Esophagus (tissue), 2 donors: Measurements from ENCODE around the gene DIP2A. TPM values are rescaled to one million over a fixed set of nuclear protein-coding genes. Genes with fewer than 3 reads are reported as not detected.
A peak's percentile ranks its signal among the peaks of the same experiment; 100 is the strongest.

Source experiments
- H3K27ac ChIP-seq, 2 donors: one replicate each; pipeline ENCODE4 v1.5.1; 2013; ENCODE audit warnings: low read depth in 2 of 2, mild to moderate bottlenecking in 2 of 2, inconsistent platforms in 1 of 2, low read length in 1 of 2, moderate library complexity in 1 of 2
- H3K27me3 ChIP-seq, 2 donors: one replicate each; pipeline ENCODE4 v1.6.1; 2013; ENCODE audit warnings: low read length in 2 of 2, control low read depth in 1 of 2, mild to moderate bottlenecking in 1 of 2; ENCODE audit not compliant: insufficient read depth in 2 of 2, control insufficient read depth in 1 of 2
- H3K36me3 ChIP-seq, 2 donors: one replicate each; pipeline ENCODE4 v1.6.1; 2013; ENCODE audit warnings: low read length in 1 of 2; ENCODE audit not compliant: control insufficient read depth in 2 of 2, insufficient read depth in 2 of 2
- H3K4me1 ChIP-seq, 2 donors: one replicate each; pipeline ENCODE4 v1.6.1; 2013; ENCODE audit warnings: low read length in 1 of 2; ENCODE audit not compliant: control insufficient read depth in 2 of 2, insufficient read depth in 2 of 2
- H3K4me3 ChIP-seq, 2 donors: one replicate each; pipeline ENCODE4 v1.5.1; 2013; ENCODE audit warnings: low read length in 2 of 2, mild to moderate bottlenecking in 2 of 2, low read depth in 1 of 2, moderate library complexity in 1 of 2
- H3K9me3 ChIP-seq, 2 donors: one replicate each; pipeline ENCODE4 v1.6.1; 2013; ENCODE audit warnings: mild to moderate bottlenecking in 2 of 2, low read depth in 1 of 2, low read length in 1 of 2, moderate library complexity in 1 of 2; ENCODE audit not compliant: control insufficient read depth in 2 of 2, insufficient read depth in 1 of 2
- WGBS, 2 donors: extraction: QIAGEN DNeasy Blood & Tissue Kit; methylation state at CpG; one replicate each; pipeline ENCODE4 v1.1.7; 2013; 5-methylcytosine and 5-hydroxymethylcytosine counted together
- polyA plus RNA-seq, 2 donors: library from polyadenylated mRNA; stranded (reverse); fragments of 200-250 nt; gene quantifications; one replicate each; pipeline ENCODE4 v1.2.3, GENCODE V29; 2013
- donor health status: healthy with polysubstance abuse.
- donor health status: Bipolar disorder and iron deficiency.

DIP2A gene
- polyA plus RNA-seq, 2 donors = 15.3 to 29.7 TPM

- Histone ChIP-seq H3K27me3 (no peaks in the 10 kb centered on the region), H3K27ac (no peak overlapping the region), H3K4me1 (no peaks in the 10 kb centered on the region), H3K9me3 (no peaks in the 10 kb centered on the region), H3K36me3 (peaks cover 16 to 58% of the 10 kb centered on the region in 2 donors), H3K4me3 (no peak overlapping the region)
- 96% methylated on average over 13 of the region's 13 CpGs for WGBS, 2 donors
These were observed 95.3 kb downstream of the DIP2A start for GRCh38 chr21:46553993-46554392.

- no peaks in the 10 kb centered on the region for H3K27me3 ChIP-seq
- no peak overlapping the region for H3K27ac ChIP-seq
- no peaks in the 10 kb centered on the region for H3K9me3 ChIP-seq
- no peak overlapping the region for H3K4me3 ChIP-seq
- WGBS, 2 donors = 88 to 90% methylated on average over 29 to 30 of the region's 30 CpGs
- H3K4me1 ChIP-seq = no peaks in the 10 kb centered on the region
- peaks cover 16 to 60% of the 10 kb centered on the region in 2 donors for H3K36me3 ChIP-seq
These were observed 95.9 kb downstream of the DIP2A start for GRCh38 chr21:46554431-46555224.

GRCh38 chr21:46555225-46555617 is 96.5 kb downstream of the DIP2A start:
- H3K36me3 ChIP-seq = peaks cover 16 to 60% of the 10 kb centered on the region in 2 donors
- no peaks in the 10 kb centered on the region for H3K9me3 ChIP-seq
- H3K4me3 ChIP-seq = no peak overlapping the region
- 93 to 95% methylated on average over 9 of the region's 9 CpGs for WGBS, 2 donors
- no peak overlapping the region for H3K27ac ChIP-seq
- H3K27me3 ChIP-seq = no peaks in the 10 kb centered on the region
- no peaks in the 10 kb centered on the region for H3K4me1 ChIP-seq

GRCh38 chr21:46555678-46556077 is 97.0 kb downstream of the DIP2A start:
- peaks cover 16 to 60% of the 10 kb centered on the region in 2 donors for H3K36me3 ChIP-seq
- H3K27ac ChIP-seq = no peak overlapping the region
- no peaks in the 10 kb centered on the region for H3K27me3 ChIP-seq
- no peaks in the 10 kb centered on the region for H3K9me3 ChIP-seq
- no peak overlapping the region for H3K4me3 ChIP-seq
- WGBS, 2 donors = 97% methylated on average over 16 of the region's 16 CpGs
- no peaks in the 10 kb centered on the region for H3K4me1 ChIP-seq

GRCh38 chr21:46556802-46557201 is 98.1 kb downstream of the DIP2A start:
- H3K27ac ChIP-seq = no peak overlapping the region
- no peaks in the 10 kb centered on the region for H3K4me1 ChIP-seq
- H3K4me3 ChIP-seq = no peak overlapping the region
- H3K36me3 ChIP-seq = peaks cover 14 to 66% of the 10 kb centered on the region in 2 donors
- no peaks in the 10 kb centered on the region for H3K9me3 ChIP-seq
- WGBS, 2 donors = 94 to 96% methylated on average over 13 of the region's 13 CpGs
- H3K27me3 ChIP-seq = no peaks in the 10 kb centered on the region

- Histone ChIP-seq H3K27me3 (no peaks in the 10 kb centered on the region), H3K4me3 (no peak overlapping the region), H3K9me3 (no peaks in the 10 kb centered on the region), H3K36me3 (peaks cover 14 to 67% of the 10 kb centered on the region in 2 donors), H3K27ac (no peak overlapping the region), H3K4me1 (no peaks in the 10 kb centered on the region)
- 92 to 93% methylated on average over 14 of the region's 14 CpGs for WGBS, 2 donors
These were observed 98.8 kb downstream of the DIP2A start for GRCh38 chr21:46557469-46557868.

GRCh38 chr21:46557919-46558392 is 99.3 kb downstream of the DIP2A start:
- H3K9me3 ChIP-seq = no peaks in the 10 kb centered on the region
- H3K27ac ChIP-seq = no peak overlapping the region
- peaks cover 18 to 70% of the 10 kb centered on the region in 2 donors for H3K36me3 ChIP-seq
- 95 to 97% methylated on average over 26 of the region's 26 CpGs for WGBS, 2 donors
- H3K27me3 ChIP-seq = no peaks in the 10 kb centered on the region
- no peak overlapping the region for H3K4me3 ChIP-seq
- H3K4me1 ChIP-seq = no peaks in the 10 kb centered on the region

GRCh38 chr21:46559291-46559983 is 100.7 kb downstream of the DIP2A start:
- WGBS, 2 donors = 70 to 71% methylated on average over 16 of the region's 16 CpGs
- Histone ChIP-seq H3K27me3 (no peaks in the 10 kb centered on the region), H3K4me1 (no peaks in the 10 kb centered on the region), H3K4me3 (no peak overlapping the region), H3K27ac (peak overlapping the region; percentile 28 to 53), H3K36me3 (peaks cover 22 to 74% of the 10 kb centered on the region in 2 donors), H3K9me3 (no peaks in the 10 kb centered on the region)

GRCh38 chr21:46560568-46561444 is 102.1 kb downstream of the DIP2A start:
- peaks cover 18 to 72% of the 10 kb centered on the region in 2 donors for H3K36me3 ChIP-seq
- no peaks in the 10 kb centered on the region for H3K4me1 ChIP-seq
- no peak overlapping the region for H3K27ac ChIP-seq
- no peaks in the 10 kb centered on the region for H3K9me3 ChIP-seq
- H3K27me3 ChIP-seq = no peaks in the 10 kb centered on the region
- WGBS, 2 donors = 90 to 95% methylated on average over 19 of the region's 19 CpGs
- no peak overlapping the region for H3K4me3 ChIP-seq
